Astrocyte (in vitro differentiated cells and primary cell): ENCODE measurements around the gene HMCN2.

Experiments used
- CTCF ChIP-seq: IDR thresholded peaks from 2 replicates; pipeline ENCODE4 v1.5.1; 2011; ENCODE audit warnings: low read depth, mild to moderate bottlenecking, inconsistent platforms, low read length, moderate library complexity; ENCODE audit not compliant: insufficient read depth
- EZH2 ChIP-seq: IDR thresholded peaks from 2 replicates; pipeline ENCODE4 v1.6.1; 2012; ENCODE audit warnings: mild to moderate bottlenecking, low read length, inconsistent platforms; ENCODE audit not compliant: insufficient read depth

GRCh38 chr9:130288393-130288792 is 22.8 kb downstream of the HMCN2 start:
- TF ChIP-seq CTCF, result no peak
- TF ChIP-seq EZH2, result no peak
